ENCODE results near the gene MYH8. TPM values are rescaled to one million over a fixed set of nuclear protein-coding genes. Genes with fewer than 3 reads are reported as not detected.

MYH8 gene
- total RNA-seq, 1 experiment from 2014 or later, result not detected

DNA sequence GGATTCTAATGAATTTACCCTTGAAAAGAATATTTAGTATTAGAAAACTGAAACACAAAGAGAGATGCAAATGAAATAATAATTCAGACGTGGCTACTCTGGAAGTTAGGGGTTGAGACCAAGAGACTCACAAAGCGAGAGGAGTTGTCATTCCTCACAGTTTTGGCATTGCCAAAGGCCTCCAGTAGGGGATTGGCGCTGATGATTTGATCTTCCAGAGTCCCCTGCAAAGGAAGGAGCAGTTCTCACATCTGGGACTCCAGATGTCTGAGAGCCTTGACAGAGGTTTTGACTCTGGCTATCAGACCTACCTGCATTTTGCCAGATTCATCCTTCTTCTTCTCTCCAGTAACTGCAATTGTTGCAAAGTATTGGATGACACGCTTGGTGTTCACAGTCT is 6.6 kb downstream of the MYH8 start (continued):
- TF ChIP-seq ZNF425 (CRISPR knock-in tag; conservative IDR thresholded peaks at IDR 0.05), result no peak

DNA sequence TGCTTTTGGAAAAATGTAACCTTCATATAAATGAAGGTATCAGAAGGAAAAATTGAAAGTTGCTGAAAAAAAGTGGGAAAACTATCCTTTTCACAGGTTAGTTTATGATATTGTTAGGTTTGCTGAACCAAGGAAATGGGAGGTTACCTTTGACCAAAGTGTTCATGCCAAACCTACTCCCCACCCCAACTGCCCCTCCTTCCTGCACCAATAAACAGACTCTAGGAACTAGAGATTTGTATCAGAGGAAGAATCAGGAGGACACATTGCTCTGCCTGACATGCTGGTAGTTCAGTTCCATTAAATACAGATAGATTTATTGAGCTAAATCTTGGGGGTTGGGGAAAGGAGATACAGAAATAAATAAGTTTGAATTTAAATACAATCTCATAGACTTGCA is 18.2 kb downstream of the MYH8 start:
- Mint-ChIP-seq H3K27me3 (ENCODE audit: low read depth) (no peaks in the 10 kb centered on the region), H3K4me1 (no peaks in the 10 kb centered on the region), H3K4me3 (no peak overlapping the region), H3K36me3 (no peaks in the 10 kb centered on the region), H3K9me3 (no peaks in the 10 kb centered on the region), H3K27ac (no peak overlapping the region)
- ChIA-PET POLR2A (no interaction called here), CTCF (interaction anchor here (0.7 to 1.1 kb wide), 2 partner anchors 14 to 46 kb away, joined by 3 read pairs; no protein-coding TSS in a partner anchor)
- no peak for DNase-seq (ENCODE audit: low spot score)
- TF ChIP-seq ZNF121 (CRISPR knock-in tag; IDR thresholded peaks at IDR 0.05), result no peak
- no peak for TF ChIP-seq ATF2 (CRISPR knock-in tag; IDR thresholded peaks at IDR 0.05; ENCODE audit: borderline replicate concordance, low read depth)
- no peak for TF ChIP-seq ZNF281 (CRISPR knock-in tag; IDR thresholded peaks at IDR 0.05)
- TF ChIP-seq SP1 (CRISPR knock-in tag; conservative IDR thresholded peaks at IDR 0.05), result no peak
- TF ChIP-seq, protein P1, sequence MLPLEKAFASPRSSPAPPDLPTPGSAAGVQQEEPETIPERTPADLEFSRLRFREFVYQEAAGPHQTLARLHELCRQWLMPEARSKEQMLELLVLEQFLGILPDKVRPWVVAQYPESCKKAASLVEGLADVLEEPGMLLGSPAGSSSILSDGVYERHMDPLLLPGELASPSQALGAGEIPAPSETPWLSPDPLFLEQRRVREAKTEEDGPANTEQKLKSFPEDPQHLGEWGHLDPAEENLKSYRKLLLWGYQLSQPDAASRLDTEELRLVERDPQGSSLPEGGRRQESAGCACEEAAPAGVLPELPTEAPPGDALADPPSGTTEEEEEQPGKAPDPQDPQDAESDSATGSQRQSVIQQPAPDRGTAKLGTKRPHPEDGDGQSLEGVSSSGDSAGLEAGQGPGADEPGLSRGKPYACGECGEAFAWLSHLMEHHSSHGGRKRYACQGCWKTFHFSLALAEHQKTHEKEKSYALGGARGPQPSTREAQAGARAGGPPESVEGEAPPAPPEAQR (CRISPR knock-in tag; IDR thresholded peaks at IDR 0.05), result no peak
- TF ChIP-seq ZNF232 (CRISPR knock-in tag; IDR thresholded peaks at IDR 0.05), result no peak
- TF ChIP-seq FOXK1 (CRISPR knock-in tag; IDR thresholded peaks at IDR 0.05), result no peak
- TF ChIP-seq, protein P2, sequence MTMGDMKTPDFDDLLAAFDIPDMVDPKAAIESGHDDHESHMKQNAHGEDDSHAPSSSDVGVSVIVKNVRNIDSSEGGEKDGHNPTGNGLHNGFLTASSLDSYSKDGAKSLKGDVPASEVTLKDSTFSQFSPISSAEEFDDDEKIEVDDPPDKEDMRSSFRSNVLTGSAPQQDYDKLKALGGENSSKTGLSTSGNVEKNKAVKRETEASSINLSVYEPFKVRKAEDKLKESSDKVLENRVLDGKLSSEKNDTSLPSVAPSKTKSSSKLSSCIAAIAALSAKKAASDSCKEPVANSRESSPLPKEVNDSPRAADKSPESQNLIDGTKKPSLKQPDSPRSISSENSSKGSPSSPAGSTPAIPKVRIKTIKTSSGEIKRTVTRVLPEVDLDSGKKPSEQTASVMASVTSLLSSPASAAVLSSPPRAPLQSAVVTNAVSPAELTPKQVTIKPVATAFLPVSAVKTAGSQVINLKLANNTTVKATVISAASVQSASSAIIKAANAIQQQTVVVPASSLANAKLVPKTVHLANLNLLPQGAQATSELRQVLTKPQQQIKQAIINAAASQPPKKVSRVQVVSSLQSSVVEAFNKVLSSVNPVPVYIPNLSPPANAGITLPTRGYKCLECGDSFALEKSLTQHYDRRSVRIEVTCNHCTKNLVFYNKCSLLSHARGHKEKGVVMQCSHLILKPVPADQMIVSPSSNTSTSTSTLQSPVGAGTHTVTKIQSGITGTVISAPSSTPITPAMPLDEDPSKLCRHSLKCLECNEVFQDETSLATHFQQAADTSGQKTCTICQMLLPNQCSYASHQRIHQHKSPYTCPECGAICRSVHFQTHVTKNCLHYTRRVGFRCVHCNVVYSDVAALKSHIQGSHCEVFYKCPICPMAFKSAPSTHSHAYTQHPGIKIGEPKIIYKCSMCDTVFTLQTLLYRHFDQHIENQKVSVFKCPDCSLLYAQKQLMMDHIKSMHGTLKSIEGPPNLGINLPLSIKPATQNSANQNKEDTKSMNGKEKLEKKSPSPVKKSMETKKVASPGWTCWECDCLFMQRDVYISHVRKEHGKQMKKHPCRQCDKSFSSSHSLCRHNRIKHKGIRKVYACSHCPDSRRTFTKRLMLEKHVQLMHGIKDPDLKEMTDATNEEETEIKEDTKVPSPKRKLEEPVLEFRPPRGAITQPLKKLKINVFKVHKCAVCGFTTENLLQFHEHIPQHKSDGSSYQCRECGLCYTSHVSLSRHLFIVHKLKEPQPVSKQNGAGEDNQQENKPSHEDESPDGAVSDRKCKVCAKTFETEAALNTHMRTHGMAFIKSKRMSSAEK (CRISPR knock-in tag; IDR thresholded peaks at IDR 0.05; ENCODE audit: borderline replicate concordance), result no peak
- TF ChIP-seq NR2C2 (CRISPR knock-in tag; IDR thresholded peaks at IDR 0.05), result no peak
- TF ChIP-seq CREM (CRISPR knock-in tag; IDR thresholded peaks at IDR 0.05), result no peak
- no peak for TF ChIP-seq MXD4 (CRISPR knock-in tag; IDR thresholded peaks at IDR 0.05; ENCODE audit: borderline replicate concordance)
- no peak for TF ChIP-seq USF2 (CRISPR knock-in tag; IDR thresholded peaks at IDR 0.05)
- TF ChIP-seq IRF2 (CRISPR knock-in tag; IDR thresholded peaks at IDR 0.05; ENCODE audit: borderline replicate concordance, low read depth), result no peak
- no peak for TF ChIP-seq PREB (CRISPR knock-in tag; IDR thresholded peaks at IDR 0.05; ENCODE audit: borderline replicate concordance)
- TF ChIP-seq MAX (CRISPR knock-in tag; IDR thresholded peaks at IDR 0.05), result no peak
- no peak for ATAC-seq

Measured in WTC11 (cell line).